HG02981 (cell line): Measurements from ENCODE around the gene PRKN.

Experiments
- ATAC-seq: cut with Tn5 transposase; IDR thresholded peaks from one replicate; pipeline ENCODE4 v1.9.1; 2021; ENCODE audit warnings: mild to moderate bottlenecking, moderate library complexity; ENCODE audit not compliant: unreplicated experiment

The PRKN gene

DNA sequence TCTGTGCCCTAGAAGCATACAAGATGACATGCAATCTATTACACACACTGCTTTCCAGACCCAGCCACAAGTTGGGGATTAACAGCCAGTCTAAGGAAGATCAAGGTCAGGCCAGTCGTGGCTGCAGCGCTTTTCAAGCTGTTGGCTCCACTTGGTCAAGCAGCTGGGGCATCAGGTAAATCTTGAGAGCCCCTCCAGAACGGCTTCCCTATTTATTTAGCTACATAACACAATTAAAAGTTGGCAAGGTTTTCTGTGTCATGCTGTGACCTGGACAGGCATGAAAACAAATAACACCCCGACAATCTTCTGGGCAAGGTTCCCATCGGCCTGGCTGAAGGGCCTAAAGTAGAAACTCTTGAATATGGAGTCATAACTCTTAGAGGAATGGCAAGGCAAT, 524.3 kb downstream of the PRKN start:
- no peak for ATAC-seq

GRCh38 chr6:162200945-162201690, 526.4 kb downstream of the PRKN start:
- ATAC-seq: no peak

GRCh38 chr6:162200041-162200440, 527.5 kb downstream of the PRKN start:
- no peak for ATAC-seq

- no peak for ATAC-seq
Measured at GRCh38 chr6:162198925-162199324, 528.6 kb downstream of the PRKN start.

- no peak for ATAC-seq
Measured at GRCh38 chr6:162198076-162198475, 529.5 kb downstream of the PRKN start.

- no peak for ATAC-seq
Measured at GRCh38 chr6:162195441-162195840, 532.1 kb downstream of the PRKN start.

- ATAC-seq: no peak
Measured at GRCh38 chr6:162190981-162191380, 536.6 kb downstream of the PRKN start.

DNA sequence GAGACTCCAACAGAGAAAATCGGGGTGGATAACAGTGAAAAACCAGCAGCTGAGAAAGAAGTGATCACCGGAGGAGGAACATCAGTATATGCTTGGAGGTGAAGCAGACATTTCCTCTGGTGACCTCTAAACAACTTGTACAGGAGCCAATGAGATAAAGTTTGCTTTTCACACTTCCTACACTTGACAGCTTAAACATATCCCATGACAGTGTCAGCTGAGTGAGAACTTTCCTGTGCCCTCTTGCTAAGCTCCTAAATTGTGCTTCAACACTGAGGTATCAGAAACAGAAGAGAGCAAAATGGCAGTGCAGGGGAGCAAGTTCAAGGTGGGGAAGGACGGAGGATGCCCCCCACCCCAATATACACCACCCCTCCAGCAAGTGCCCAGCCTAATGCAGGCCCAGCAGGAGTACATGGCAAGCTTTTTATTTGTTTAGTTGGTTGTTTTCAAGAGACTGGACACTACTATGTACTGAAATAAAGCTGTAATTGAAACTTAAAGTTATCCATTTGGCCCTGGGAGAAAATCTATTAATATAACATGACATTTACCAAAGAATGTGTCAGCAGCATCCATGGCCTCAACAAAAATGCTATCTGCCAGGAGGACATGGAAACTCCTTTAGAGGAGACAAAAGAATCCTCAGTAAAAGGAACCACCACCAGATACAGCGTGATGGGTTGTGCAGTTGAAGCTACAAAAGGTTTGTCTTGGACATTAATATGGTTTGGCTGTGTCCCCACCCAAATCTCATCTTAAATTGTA, 540.2 kb downstream of the PRKN start:
- no peak for ATAC-seq

DNA sequence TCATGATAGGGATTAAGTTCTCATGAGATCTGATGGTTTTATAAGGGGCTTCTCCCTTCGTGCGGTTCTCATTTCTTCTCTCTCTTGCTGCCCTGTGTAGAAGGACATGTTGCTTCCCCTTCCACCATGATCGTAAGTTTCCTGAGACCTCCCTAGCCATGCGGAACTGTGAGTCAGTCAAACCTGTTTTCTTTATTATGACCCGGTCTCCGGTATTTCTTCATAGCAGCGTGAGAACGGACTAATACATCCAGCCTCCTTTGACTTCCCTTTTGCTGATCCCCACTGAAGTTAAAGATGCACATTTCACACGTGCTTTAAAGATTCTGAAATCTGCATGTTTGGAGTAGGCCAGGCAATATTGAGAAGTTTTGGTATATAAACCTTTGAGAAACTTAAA, 543.1 kb downstream of the PRKN start:
- no peak for ATAC-seq

- ATAC-seq: no peak
Measured at GRCh38 chr6:162181741-162182401, 545.7 kb downstream of the PRKN start.

DNA sequence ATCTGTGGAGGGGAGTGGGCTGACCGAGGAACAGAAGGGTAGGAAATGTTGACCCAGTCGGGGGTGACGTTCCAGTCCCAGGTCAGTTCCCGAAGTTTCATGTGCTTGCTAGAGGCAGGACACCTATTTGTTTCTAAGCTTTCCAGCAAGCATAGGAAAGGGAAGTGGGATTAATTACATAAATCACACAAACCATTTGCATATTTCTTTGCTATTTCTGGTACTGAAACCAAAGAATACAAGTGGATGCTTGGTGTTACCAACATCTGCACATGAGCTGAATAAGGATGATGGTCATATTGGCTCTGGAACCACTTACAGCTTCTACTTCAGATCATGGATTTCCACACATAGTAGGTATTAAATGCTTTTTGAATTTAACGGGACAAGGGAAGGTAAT, 546.5 kb downstream of the PRKN start:
- ATAC-seq: no peak

DNA sequence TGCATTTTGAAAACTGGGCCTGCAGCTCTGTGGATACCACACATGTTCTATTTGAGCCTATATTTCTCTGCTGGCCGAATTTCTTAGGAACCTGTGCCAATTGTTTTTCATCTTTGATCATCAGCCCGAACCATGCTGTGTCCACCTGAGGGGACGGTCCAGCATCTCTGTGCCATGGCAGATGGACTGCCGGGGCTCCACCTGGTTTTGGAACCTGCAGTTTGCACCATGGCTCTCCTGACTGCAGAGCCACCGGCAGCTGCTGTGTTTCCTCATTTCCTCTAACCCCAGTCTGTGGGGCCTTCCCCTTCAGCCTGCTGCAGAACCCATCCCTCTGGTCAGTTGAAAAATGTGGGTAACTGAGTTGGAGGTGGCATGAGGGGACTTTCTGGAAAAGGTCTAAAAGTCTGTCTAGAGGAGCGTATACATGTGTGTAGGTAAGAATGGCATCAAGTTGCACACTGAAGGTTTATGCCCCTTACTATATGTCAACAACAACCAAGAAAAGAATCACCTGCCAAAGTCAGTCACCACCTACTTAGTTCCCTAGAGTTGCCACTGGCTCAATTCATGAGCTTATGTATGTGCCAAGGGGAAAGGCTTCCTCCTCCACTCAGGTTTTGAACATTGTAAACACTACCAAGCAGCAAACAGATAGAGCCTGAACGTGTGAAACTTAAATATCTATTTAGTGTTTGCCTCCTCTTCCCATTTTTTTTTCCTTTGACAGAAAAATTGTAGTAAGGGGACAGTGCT, 548.2 kb downstream of the PRKN start:
- no peak for ATAC-seq

DNA sequence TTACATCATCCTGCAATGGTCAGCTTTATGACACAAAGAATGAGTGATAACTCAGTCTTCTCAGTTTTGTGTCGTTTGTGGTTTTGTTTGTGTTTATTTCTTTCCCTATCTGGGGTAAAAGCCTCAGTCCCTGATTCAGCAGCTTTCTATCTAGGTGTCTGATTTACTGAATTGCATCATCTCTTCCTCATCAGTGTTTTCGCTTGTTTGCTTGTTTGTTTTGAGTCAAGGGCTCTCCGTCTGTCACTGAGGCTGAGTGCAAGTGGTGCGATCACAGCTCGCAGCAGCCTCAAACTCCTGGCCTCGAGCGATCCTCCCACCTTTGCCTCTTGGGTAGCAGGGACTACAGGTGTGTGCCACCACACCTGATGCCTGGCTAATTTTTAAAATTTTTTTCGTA, 548.9 kb downstream of the PRKN start:
- ATAC-seq: no peak

- ATAC-seq: no peak
Measured at GRCh38 chr6:162178266-162178665, 549.3 kb downstream of the PRKN start.

GRCh38 chr6:162177746-162178145, 549.8 kb downstream of the PRKN start:
- no peak for ATAC-seq

DNA sequence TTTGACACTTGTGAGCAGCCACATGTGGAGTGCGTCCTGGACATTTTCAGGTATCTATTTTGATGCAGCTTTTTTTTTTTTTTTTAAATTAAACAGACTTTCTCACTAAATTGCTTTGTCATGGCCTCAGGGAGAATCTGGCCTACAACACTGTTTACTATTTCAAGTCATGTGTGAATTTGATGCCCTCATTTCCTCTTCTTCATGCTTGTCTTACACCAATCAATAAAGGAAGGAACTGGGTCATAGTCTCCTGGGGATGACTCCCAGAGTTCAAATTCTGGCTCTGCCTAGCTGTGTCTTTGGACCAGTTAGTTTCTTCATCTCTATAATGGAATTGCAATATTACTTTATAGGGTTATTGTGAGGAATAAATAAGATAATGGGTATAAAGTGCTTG, 554.1 kb downstream of the PRKN start:
- ATAC-seq: no peak

DNA sequence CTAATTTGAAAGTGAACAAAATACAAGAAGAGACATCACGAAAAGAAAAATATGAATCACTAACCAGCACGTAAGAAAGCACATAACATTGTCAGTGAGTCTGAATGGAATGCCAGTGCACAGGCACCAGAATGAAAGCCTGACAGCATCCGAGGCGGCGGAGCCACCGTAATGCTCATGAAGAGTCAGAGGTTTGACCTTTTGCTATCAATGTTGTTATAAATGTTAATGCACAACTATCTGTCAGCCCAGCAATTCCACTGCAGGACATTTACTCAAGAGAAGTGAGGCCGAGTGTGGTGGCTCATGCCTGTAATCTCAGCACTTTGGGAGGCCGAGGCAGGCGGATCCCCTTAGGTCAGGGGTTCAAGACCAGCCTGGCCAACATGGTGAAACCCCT, 562.1 kb downstream of the PRKN start:
- no peak for ATAC-seq

DNA sequence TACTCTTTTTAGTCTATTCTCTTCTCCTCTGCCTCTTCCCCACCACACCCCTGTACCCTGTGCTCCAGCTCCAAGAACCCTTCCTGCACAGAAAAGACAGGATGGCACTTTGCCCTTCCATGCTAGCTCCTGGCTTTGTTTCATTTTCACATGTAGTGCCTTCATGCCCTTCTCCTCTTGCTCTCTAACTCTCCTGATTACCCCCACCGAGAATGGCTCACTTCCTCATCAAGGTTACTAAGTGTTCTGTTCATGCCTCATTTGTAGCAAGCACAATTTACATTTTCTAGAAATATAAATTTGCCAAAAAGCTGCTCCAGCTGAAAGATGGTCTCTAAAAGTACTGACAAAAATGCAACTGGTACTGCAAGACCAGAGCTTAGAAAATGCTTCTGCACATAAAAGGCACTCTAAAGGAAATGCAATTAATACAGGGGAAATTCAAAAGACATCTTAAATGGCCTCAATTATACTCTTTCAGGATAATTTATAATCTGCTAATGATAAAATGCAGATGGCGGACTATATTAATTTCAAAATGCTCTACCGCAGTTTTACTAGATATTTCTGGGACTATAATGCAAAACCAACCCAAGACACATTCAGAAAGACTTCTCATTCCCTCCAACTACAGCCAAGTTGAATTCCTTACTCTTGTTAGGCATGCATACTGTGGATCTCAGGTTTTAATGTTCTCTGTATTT, 570.2 kb downstream of the PRKN start:
- ATAC-seq: peak; percentile 80

GRCh38 chr6:162156146-162156545, 571.4 kb downstream of the PRKN start:
- ATAC-seq: no peak

GRCh38 chr6:162154930-162155329, 572.6 kb downstream of the PRKN start:
- no peak for ATAC-seq

DNA sequence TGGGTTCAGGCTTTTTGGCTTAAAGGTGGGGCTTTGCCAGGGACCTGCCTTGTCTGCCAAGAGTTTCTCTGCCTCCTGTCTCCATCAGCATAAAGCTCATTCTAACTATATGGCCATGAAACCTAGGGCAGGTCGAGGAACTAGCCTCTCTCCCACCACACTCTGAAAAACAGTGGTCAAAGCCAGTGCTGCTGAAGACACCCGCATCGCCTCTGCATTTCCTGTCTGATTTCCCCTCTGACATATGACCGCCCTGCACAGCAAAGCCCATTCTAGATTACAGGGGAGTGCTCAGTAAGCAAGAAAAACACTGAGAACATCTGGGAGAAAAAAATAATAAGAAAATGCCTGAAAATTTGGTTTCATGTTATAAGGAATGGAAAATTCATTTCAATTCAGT, 573.6 kb downstream of the PRKN start:
- ATAC-seq: no peak
